Forelimb muscle (tissue), 1 donor: ENCODE measurements around the gene MAGEC3. TPM values are rescaled to one million over a fixed set of nuclear protein-coding genes. Genes with fewer than 3 reads are reported as not detected.

Experiments used
- DNase-seq: peaks from one replicate; pipeline ENCODE4 v3.0.0-alpha.2; 2013; ENCODE audit warnings: low read depth
- polyA plus RNA-seq: library from polyadenylated mRNA; unstranded; fragments of 120-200 nt; gene quantifications from one replicate; pipeline ENCODE4 v1.2.1, GENCODE V29; 2013; ENCODE audit not compliant: insufficient read length

MAGEC3 gene
- polyA plus RNA-seq, 1 donor = 0.53 TPM

DNA sequence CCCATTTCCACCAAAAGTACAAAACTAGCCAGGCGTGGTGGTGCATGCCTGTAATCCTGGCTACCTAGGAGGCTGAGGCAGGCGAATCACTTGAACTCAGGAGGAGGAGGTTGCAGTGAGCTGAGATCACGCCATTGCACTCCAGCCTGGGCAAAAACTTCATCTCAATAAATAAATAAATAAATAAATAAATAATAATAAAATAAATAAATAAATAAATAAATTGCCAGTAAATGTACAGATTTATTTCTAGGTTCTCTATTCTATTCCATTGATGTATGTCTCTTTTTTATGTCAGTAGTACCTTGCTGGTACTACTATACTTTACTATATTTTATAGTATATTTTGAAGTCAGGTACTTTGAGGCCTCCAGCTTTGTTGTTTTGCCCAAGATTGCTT is 109.2 kb downstream of the MAGEC3 start:
- no peak for DNase-seq

Other genes with a start within 250 kb of the MAGEC3 start
- gene SPANXA2, start 248.6 kb upstream of the MAGEC3 start, polyA plus RNA-seq = not detected
- not detected for gene SPANXD, start 139.6 kb upstream of the MAGEC3 start, polyA plus RNA-seq
- not detected for gene MAGEC1, start 65.6 kb downstream of the MAGEC3 start, polyA plus RNA-seq